Activated naive CD8-positive, alpha-beta T cell (primary cell): Measurements from ENCODE around the gene FBXO21.
"Not testable (repeated sequence)": the region's sequence is repeated elsewhere in the genome, so short reads cannot be mapped to it uniquely, and the experiment has no call there.

Experiments
- H3K27ac Mint-ChIP-seq: one replicate; pipeline ENCODE4 v1.8.0; 2021; ENCODE audit warnings: mixed read lengths
- H3K27me3 Mint-ChIP-seq: one replicate; pipeline ENCODE4 v1.8.0; 2021; ENCODE audit warnings: mixed read lengths
- H3K36me3 Mint-ChIP-seq: one replicate; pipeline ENCODE4 v1.8.0; 2021; ENCODE audit warnings: mixed read lengths
- H3K4me1 Mint-ChIP-seq: one replicate; pipeline ENCODE4 v1.8.0; 2021; ENCODE audit warnings: low read depth, mixed read lengths
- H3K4me3 Mint-ChIP-seq: one replicate; pipeline ENCODE4 v1.8.0; 2021; ENCODE audit warnings: mild to moderate bottlenecking, mixed read lengths
- H3K9me3 Mint-ChIP-seq: one replicate; pipeline ENCODE4 v1.8.0; 2021; ENCODE audit warnings: low read depth, mixed read lengths

Gene FBXO21

DNA sequence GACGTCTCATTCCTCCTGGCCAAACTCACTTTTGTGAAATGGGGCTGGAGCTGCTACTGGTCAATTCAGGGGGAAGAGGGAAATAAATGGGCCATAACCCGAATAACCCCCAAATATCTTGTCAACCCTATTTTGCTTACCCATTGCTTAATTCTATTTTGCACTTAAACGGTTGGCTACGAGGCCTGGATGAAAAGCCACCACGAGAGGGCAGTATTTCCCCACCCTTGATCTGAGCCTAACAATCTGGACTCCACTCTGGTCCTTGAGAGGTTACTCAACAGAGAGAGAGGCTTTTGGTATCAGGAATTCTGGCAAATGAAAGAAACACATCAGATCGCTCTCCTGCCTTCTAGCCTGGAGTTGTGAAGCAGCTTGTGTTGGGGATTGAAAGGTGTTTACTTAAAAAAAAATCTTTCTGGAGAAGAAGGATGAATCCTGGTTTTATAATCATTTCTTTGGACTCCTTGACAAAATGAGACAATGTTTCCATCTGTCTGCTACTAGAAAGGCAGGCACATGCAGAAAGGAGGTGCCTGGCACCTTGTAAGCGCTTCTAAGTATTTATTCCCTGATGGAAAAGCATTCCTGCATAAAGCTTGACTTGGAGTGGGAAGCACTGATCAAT is 22.4 kb upstream of the FBXO21 start:
- Mint-ChIP-seq H3K4me3 (no peak overlapping the region), H3K27ac (no peak overlapping the region), H3K4me1 (no peaks in the 10 kb centered on the region), H3K9me3 (no peaks in the 10 kb centered on the region), H3K27me3 (peaks cover 4% of the 10 kb centered on the region), H3K36me3 (no peaks in the 10 kb centered on the region)

DNA sequence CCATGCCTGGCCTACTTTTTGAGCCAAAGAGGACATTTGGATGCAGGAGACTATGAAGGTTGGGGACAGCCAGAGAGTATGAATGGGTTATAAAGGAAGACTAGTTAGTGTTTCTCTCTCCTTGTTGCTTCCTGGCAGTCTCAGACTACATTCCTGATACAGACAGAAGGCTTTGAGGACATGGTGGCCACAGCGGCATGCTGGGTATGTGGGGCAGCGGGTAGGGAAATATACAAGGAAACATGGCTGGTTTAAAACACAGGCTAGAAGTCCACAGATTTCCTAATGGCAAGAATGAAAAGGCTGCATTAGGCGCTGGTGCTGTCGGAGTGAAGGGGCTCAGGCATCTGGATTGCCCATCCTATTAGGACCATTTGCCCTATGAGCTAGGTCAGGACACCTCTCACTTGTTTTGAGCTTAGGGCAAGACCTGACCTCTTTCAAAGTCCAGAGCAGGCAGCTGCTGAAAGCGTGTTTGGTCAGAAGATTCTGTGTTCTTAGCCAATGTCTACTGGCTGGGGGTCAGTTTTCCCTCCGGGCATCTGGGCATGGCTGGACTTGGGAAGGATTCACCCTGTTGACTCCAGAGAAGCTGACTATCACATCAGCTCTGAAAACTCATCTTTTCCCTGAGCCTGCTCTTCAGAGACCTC is 20.1 kb upstream of the FBXO21 start:
- Mint-ChIP-seq H3K9me3 (no peaks in the 10 kb centered on the region), H3K4me3 (no peak overlapping the region), H3K27me3 (peaks cover 4% of the 10 kb centered on the region), H3K36me3 (no peaks in the 10 kb centered on the region), H3K27ac (no peak overlapping the region), H3K4me1 (no peaks in the 10 kb centered on the region)

DNA sequence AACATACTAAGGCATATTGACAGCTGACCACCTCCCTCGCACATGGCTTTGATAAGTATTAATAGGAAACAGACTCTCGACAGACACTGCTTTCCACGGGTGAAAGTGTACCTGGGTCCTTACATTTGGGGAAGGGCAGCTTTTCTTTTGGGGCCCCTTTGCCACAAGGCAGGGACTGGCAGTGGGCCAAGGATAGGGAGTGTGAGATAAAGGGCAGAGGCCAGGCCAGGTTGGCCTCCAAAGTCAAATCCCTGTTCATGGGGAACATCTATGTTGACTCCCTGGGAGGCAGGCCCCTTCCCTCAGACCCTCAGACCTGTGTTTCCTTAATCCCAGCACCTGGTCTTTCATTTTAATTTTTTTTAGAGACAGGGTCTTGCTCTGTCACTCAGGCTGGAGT is 19.4 kb upstream of the FBXO21 start:
- Mint-ChIP-seq H3K36me3 (no peaks in the 10 kb centered on the region), H3K27ac (no peak overlapping the region), H3K4me3 (no peak overlapping the region), H3K27me3 (peaks cover 6% of the 10 kb centered on the region), H3K9me3 (no peaks in the 10 kb centered on the region), H3K4me1 (no peaks in the 10 kb centered on the region)

DNA sequence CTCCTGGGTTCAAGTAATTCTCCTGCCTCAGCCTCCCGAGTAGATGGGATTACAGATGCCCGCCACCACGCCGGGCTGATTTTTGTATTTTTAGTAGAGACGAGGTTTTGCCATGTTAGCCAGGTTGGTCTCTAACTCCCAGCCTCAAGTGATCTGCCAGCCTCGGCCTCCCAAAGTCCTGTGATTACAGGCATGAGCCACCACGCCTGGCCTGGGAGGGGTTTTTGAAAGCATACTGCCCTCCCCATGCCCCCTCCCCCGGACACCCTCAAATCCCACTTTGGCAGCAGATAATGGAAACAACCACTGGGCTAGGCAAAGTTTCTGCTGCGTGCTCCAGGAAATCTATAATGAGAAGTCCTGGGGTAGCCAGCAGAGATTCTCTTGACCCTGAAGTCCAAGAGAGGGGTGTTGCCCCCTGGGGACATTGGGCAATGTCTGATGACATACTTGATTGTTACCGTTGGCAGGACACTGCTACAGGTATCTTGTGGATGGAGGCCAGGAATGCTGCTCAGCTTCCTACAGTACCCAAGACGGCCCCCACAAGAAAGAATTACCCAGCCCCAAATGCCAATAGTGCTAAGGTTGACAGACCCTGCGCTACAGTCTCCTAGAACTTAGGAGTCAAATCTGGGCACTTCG is 18.7 kb upstream of the FBXO21 start:
- H3K27me3 Mint-ChIP-seq: peaks cover 6% of the 10 kb centered on the region
- H3K4me1 Mint-ChIP-seq: no peaks in the 10 kb centered on the region
- H3K9me3 Mint-ChIP-seq: no peaks in the 10 kb centered on the region
- H3K36me3 Mint-ChIP-seq: no peaks in the 10 kb centered on the region
- no peak overlapping the region for H3K27ac Mint-ChIP-seq
- no peak overlapping the region for H3K4me3 Mint-ChIP-seq

DNA sequence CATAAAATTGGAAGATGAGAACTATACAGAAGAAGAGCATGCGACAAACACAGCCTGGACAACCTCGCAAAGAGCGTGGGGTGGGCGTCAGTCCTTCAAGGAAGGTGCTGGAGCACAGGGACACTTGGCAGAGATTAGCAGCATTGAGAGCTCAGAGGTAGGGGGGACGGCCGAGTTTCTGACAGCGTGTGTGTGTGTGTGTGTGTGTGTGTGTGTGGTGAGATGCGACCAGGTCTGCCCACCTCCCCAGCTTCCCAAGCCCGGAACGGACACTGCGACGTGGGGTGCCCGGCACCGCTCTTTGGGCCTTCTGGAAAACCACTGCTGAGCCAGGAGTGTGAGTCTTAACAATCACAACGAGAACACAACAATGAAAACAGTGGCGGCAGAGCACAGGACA is 17.9 kb upstream of the FBXO21 start:
- Mint-ChIP-seq H3K36me3 (no peaks in the 10 kb centered on the region), H3K27me3 (peaks cover 6% of the 10 kb centered on the region), H3K4me1 (no peaks in the 10 kb centered on the region), H3K27ac (no peak overlapping the region), H3K9me3 (no peaks in the 10 kb centered on the region), H3K4me3 (no peak overlapping the region)

DNA sequence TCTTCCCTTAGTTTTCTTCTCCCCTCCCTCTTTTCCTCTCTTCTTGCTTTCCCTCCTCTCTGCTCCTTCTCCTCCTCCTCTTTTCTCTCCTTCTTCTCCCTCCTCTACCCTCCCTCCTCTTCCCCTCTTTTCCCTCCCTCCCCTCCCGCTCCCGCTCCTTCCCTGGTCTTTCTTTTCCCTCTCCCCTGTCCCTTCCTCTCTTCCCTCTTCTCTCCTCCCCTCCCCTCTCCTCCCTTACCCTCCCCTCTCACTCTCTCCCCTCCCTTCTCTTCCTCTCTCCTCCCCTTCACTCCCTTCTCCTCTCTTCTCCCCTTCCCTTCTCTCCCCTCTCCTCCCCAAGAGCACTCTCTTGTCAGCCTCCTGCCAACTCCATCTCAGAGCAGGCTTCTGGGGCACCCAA is 17.4 kb upstream of the FBXO21 start:
- Mint-ChIP-seq H3K9me3 (no peaks in the 10 kb centered on the region), H3K4me3 (no peak overlapping the region), H3K27ac (no peak overlapping the region), H3K27me3 (peaks cover 6% of the 10 kb centered on the region), H3K36me3 (no peaks in the 10 kb centered on the region), H3K4me1 (no peaks in the 10 kb centered on the region)

DNA sequence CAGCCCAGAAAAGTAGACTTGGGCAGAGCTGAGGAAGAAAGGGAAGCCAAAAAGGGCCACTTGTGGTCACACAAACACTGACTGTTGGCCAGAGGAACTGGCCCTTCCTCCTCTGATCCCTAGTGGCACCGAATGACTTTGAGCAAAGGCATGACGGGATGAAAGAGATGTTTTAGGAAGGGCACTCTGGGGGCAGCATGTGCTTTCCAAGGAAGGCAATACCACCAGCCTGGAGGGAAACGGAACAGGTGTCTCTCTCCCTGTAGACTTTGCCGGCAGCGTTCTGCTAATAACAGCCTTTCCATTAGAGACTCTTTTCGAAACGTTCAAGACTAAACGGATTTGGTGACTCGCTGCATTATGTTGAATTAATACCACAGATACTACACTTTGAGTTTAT is 12.3 kb upstream of the FBXO21 start:
- Mint-ChIP-seq H3K4me3 (no peak overlapping the region), H3K4me1 (no peaks in the 10 kb centered on the region), H3K27ac (no peak overlapping the region), H3K27me3 (peaks cover 6% of the 10 kb centered on the region), H3K36me3 (no peaks in the 10 kb centered on the region), H3K9me3 (no peaks in the 10 kb centered on the region)

DNA sequence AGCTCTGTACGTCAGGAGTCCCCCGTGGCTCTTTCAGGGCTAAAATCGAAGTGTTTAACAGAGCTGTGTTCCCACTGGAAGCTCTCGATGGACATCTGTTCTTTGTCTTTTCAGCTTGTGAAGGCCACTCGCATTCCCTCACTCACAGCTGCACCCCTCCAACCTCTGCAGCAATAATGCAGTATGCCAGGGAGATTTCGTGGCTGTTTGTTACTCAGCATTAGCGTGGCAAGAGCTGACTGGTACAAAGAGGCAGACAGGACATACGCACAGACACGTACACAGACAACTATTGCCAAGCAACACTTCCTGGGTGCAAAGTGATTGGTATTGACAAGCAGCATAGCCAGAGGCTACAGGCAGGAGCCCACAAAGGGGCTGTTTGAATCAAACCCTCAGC is 11.8 kb upstream of the FBXO21 start:
- Mint-ChIP-seq H3K27me3 (peaks cover 6% of the 10 kb centered on the region), H3K4me1 (no peaks in the 10 kb centered on the region), H3K4me3 (no peak overlapping the region), H3K36me3 (no peaks in the 10 kb centered on the region), H3K27ac (no peak overlapping the region), H3K9me3 (no peaks in the 10 kb centered on the region)

DNA sequence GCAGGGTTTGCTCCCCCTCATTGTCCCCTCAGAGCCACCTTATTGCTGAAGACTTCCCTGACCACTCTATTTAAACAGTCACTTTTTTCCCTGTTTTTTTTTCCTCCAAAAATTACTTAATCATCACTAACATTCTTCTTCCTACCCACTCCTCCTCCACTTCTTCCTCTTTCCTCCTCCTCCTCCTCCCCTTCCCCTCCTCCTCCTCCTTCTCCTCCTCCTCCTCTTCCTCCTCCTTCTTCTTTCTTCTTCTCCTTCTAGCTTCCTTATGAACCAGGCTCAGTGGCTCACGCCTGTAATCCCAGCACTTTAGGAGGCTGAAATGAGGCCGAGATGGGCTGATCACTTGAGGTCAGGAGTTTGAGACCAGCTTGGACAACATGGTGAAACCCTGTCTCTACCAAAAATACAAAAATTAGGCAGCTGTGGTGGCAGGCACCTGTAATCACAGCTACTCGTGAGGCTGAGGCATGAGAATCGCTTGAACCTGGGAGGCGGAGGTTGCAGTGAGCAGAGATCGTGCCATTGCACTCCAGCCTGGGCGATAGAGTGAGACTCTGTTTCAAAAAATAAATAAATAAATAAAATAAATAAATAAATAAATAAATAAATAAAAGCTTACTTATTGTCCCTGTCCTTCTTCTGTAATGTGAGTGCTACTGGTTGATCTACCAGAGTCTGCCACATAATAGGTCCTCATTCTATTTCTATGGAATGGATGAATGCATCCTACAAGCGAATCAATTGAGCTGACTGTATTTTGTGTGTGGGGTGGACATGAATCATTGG is 9.9 kb upstream of the FBXO21 start:
- H3K9me3 Mint-ChIP-seq, H3K36me3 Mint-ChIP-seq, H3K4me1 Mint-ChIP-seq, H3K27me3 Mint-ChIP-seq, H3K27ac Mint-ChIP-seq, H3K4me3 Mint-ChIP-seq: not testable (repeated sequence)

DNA sequence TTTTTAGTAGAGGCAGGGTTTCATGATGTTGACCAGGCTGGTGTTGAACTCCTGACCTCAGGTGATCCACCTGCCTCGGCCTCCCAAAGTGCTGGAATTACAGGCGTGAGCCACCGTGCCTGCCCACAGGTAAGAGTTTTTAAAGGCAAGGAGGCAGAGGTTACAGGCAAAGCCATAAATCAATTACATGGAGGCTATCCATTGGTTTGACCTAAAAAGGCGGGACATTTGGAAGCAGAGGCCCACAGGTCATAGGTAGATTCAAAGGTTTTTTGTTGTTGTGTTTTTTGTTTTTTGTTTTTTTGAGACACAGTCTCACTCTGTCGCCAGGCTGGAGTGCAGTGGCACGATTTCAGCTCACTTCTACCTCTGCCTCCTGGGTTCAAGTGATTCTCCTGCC is 6.1 kb upstream of the FBXO21 start:
- H3K4me1 Mint-ChIP-seq, H3K27ac Mint-ChIP-seq, H3K4me3 Mint-ChIP-seq, H3K36me3 Mint-ChIP-seq, H3K9me3 Mint-ChIP-seq, H3K27me3 Mint-ChIP-seq: not testable (repeated sequence)

DNA sequence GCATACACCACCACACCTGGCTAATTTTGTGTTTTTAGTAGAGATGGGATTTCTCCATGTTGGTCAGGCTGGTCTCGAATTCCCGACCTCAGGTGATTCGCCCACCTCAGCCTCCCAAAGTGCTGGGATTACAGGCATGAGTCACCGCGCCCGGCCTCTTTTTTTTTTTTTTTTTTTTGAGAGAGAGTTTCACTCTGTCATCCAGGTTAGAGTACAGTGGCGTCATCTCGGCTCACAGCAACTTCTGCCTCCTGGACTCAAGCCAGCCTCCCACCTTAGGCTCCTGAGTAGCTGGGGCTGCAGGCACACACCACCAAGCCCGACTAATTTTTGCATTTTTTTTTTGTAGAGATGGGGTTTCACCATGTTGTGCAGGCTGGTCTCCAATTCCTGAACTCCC is 4.8 kb upstream of the FBXO21 start:
- H3K27ac Mint-ChIP-seq, H3K4me3 Mint-ChIP-seq, H3K9me3 Mint-ChIP-seq, H3K4me1 Mint-ChIP-seq, H3K36me3 Mint-ChIP-seq, H3K27me3 Mint-ChIP-seq: not testable (repeated sequence)

DNA sequence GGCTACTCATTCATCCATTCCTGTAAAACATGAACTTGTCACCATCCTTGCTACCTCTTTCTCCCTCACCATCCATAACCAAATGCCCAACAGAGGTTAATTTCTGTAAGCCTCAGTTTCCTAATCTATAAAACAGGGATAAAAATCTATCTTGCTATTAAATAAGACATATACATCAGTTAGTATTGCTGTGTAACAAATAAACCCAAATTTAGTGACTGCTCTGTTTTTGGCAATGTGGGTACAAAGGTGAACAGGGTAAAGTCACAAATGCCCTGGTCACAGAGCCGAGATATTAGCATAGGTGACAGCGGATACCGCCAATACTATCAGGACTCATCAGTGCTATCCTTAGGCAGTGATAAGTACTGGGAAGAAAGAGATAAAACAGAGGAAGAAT is 3.6 kb upstream of the FBXO21 start:
- H3K4me1 Mint-ChIP-seq: peaks cover 15% of the 10 kb centered on the region
- no peak overlapping the region for H3K4me3 Mint-ChIP-seq
- peaks cover 4% of the 10 kb centered on the region for H3K27me3 Mint-ChIP-seq
- H3K27ac Mint-ChIP-seq: no peak overlapping the region
- H3K9me3 Mint-ChIP-seq: no peaks in the 10 kb centered on the region
- H3K36me3 Mint-ChIP-seq: peaks cover 4% of the 10 kb centered on the region

DNA sequence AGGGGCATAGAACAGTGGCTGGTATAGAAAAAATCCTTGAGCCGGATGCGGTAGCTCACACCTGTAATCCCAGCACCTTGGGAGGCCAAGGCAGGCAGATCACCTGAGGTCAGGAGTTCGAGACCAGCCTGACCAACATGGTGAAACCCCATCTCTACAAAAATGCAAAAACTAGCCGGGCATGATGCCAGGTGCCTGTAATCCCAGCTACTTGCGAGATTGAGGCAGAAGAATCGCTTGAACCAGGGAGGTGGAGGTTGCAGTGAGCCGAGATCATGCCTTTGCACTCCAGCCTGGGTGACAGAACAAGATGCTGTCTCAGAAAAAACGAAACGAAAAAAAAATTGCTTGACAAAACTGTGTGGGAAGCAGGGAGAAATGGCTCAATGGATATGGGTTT is 2.3 kb upstream of the FBXO21 start:
- not testable (repeated sequence) for H3K4me3 Mint-ChIP-seq, H3K27ac Mint-ChIP-seq
- peaks cover 26% of the 10 kb centered on the region for H3K4me1 Mint-ChIP-seq

DNA sequence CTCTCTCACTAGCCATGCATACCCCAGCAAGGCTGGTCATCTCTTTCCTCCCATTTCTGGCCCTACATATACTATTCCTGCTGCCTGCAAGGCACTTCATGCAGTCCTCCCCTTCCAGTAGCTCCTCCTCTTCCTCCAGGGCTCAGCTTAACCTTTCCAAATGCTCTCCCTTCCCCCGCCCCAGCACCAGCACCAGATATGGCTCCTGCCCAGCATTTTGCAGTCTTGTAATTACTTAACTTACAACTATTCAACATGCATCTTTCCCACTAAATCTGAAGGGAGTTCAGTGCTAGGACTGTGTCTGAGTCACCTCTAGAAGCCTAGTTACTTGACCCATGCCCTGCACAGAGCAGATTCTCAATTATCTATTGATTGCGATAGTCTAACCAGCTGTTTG is 1.8 kb upstream of the FBXO21 start:
- Mint-ChIP-seq H3K27ac (no peak overlapping the region), H3K36me3 (peaks cover 4% of the 10 kb centered on the region), H3K27me3 (no peaks in the 10 kb centered on the region), H3K4me1 (peaks cover 29% of the 10 kb centered on the region), H3K9me3 (no peaks in the 10 kb centered on the region), H3K4me3 (peak overlapping the region; percentile 86)

More for the DNA sequence above, 2.3 kb upstream of the FBXO21 start:
- H3K9me3 Mint-ChIP-seq, H3K36me3 Mint-ChIP-seq, H3K27me3 Mint-ChIP-seq: not testable (repeated sequence)

DNA sequence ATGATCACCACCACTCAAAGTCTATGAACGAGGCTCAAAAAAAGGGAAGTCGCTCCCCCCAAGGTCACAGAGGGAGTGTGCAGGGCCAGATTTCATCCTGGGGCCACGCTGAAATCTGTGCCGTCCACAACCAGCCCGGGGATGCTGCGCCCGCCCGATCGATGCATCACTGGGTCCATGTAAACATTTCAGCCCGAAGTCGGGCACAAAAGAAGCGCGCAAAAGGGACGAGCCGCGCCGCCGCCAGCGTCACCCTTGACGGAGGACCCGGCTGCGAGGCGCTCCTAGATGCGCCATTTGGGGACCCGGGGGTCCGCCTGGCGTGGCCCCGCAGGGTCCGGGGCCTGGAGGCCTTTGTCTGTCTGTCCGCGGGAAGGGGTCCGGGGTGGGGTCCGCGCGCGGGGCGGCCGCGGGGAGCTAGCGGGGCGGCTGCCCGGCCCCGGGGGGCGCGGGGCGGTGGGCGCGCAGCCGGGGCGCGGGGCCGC is 503 bp downstream of the FBXO21 start:
- H3K27ac Mint-ChIP-seq: peak overlapping the region; percentile 85
- no peaks in the 10 kb centered on the region for H3K9me3 Mint-ChIP-seq
- H3K36me3 Mint-ChIP-seq: peaks cover 8% of the 10 kb centered on the region
- H3K27me3 Mint-ChIP-seq: no peaks in the 10 kb centered on the region
- H3K4me3 Mint-ChIP-seq: peak overlapping the region; percentile 95
- peaks cover 41% of the 10 kb centered on the region for H3K4me1 Mint-ChIP-seq
